NCI-H1048 (cell line): Measurements from ENCODE around the gene STT3B.
"Not testable (repeated sequence)": the region's sequence is repeated elsewhere in the genome, so short reads cannot be mapped to it uniquely, and the experiment has no call there.

Experiments
- DNase-seq: peaks from one replicate; lab custom pipeline; 2025; lab: John Stamatoyannopoulos, UW

STT3B gene

DNA sequence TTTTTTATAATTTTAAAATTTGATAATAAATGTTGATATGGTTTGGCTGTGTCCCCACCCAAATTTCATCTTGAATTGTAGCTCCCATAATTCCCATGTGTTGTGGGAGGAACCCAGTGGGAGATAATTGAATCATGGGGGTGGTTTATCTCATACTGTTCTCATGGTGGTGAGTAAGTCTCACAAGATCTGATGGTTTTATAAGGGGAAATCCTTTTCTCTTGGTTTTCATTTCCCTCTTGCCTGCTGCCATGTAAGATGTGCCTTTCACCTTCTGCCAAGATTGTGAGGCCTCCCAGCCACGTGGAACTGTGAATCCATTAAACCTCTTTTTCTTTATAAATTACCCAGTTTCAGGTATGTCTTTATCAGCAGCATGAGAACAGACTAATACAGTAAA lies 72.6 kb downstream of the STT3B start:
- DNase-seq: not testable (repeated sequence)

DNA sequence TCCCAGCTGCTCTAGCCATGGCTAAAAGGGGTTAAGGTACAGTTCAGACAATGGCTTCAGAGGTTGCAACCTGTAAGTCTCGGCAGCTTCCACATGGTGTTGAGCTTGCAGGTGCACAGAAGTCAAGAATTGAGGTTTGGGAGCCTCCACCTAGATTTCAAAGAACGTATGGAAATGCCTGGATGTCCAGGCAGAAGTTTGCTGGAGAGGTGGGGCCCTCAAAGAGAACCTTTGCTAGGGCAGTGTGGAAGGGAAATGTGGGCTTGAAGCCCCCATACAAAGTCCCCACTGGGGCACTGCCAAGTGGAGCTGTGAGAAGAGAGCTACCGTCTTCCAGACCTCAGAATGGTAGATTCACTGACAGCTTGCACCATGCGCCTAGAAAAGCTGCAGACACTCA lies 73.7 kb downstream of the STT3B start:
- DNase-seq: no peak

DNA sequence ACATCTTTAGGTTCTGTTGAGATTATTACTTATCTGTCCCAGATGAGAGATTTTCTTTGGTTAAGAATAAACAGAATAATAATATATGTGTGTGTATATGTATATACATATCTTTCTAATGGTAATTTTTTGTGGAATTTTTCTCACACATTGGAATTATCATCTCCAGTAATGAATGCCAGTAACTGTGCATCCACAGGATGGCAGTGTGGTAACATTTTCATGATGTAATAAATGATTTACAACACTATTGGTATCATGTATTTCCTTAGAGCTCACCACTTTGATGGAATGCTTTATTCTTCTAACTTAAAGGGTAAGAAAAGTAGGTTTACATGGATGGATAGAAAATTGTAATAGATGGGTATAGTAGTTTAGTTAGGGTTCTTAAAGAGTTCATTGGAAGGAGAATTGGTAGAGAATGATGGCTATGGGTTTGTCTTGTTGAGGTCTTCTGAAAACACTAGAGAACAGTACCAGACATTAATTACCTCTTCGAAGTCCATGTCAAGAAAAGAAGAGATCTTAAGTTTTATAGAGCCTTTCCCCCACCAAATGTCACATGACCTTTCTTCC lies 78.1 kb downstream of the STT3B start:
- DNase-seq: no peak

DNA sequence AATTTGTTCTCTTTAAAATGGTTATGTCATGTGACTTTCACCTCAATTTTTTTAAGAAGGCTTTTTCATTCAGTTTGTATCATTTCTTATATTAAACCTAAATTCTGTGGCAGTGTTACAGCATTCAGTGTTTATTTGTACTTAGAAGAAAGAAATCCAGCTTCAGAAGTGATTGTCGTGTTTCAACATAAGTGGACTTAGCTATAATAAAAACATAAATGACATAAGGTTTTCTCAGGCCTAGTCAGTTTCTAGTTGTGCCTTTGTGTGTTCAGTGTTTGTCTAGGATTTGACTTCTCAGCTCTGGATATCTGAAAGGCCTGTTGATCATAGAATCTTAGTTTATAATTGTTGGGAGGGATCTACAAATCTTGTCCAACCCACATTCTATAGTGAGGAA lies 80.5 kb downstream of the STT3B start:
- DNase-seq: no peak

DNA sequence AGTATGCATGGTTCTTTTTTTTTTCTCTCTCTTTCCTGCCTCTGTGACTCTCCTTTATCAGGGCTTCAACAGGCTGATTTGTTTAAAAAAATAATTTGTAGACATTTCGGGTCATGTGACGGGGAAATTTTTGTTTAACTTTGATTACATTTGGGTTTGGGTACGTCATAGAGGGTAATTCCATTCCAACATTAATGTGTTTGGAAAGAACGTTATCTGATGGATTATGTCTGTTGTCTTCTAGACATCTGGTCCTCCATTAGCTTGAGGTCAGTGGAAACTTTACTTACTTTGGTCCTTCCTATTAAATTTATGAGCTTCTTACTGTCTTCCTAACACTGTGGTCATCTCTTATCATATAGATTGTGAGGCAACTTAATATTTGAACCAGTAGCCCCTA lies 80.9 kb downstream of the STT3B start:
- no peak for DNase-seq

DNA sequence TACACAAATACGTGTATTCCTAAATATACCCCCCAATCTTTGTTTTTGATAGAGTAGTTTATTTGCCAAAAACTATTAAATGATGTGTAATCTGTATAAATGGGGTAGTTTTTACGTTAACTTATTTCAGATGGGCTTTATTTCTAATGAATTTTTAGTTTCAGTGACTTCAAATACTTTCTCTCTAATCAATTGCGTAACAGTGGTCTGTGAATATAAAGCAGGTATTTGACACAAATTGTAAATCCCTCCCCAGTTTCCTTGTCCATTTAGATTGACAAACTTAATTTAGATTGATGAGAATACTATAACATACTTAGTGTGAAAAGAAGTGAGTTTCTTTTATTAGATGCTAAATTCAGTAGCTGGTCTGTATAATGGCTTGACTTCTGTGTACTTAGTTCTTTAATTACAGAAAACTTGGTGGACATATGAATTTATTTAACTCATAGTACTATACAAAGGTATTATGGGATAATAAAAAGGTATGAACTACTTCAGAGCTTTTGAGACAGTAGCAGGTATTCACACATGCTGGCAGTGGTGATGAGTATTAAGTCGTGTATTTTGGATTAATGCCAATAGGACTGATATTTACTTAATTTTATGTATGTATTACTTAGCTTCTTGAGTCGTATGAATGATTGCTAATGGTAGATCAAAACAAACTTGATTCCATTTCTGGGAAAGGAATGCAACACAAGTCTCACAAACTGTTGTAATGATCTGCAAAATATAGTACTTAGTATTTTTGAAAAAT lies 81.6 kb downstream of the STT3B start:
- no peak for DNase-seq

DNA sequence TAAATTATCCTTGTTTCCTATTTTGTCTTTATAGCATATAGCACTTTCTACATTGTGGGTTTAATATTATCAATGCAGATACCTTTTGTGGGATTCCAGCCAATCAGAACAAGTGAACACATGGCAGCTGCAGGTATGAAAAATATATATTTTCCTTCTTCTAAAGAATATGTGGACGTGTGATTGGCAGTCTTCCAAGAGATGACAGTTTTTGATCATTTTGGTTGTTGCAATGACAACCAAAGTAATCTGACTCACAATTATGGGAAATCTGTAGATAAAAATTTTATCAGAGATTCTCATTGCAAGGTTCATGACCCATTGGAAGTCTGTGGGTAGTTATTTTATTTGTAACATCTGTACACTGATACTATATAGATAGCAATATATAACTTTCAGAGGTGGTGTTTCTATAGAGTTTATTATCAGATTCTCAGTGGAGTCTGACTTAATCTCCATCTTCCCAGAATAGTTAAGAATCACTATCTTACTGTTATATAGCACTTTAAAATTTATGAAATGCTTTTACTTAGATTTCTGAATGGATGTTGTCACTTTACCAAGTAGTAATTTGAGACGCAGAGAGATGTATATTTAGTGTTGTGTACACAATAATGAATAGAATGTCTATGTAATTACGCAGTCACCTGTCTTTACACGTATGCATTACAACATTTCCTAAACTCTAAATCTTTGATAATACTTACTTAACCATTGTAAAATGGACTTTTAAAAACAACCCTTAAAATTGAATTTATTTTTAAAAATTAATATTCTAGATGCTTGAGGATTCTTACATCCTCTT lies 82.5 kb downstream of the STT3B start:
- no peak for DNase-seq

DNA sequence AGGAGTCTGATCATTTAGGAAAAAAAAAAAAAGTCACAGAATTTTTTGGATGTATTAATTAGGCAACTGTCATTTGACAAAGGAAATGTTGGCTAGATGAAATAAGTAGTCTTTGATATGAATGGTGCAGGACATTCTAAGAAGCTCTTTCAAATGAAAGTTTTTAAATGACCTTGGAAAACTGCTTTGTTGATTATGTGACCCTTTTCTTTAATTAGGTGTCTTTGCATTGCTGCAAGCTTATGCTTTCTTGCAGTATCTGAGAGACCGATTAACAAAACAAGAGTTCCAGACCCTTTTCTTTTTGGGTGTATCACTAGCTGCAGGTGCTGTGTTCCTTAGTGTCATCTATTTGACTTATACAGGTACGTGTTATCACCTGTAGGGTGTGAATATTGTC lies 84.0 kb downstream of the STT3B start:
- no peak for DNase-seq

DNA sequence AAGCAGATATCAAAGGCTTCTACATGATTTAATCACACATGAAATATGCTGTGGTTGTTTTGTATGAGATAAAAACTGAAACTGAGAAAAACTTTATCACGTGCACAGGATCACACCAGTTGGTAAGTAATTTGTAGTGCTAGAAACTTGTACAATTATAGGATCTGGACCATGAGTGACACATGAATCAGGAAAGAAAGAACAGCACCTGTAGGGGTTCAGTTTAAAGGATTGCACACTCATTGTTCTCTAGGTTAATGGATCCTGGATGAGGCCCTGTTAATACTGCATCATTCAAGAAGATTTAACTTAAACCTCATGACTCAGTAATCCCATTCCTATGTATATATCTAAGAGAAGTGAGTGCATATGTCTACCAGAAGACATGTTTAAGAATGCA lies 87.9 kb downstream of the STT3B start:
- no peak for DNase-seq

DNA sequence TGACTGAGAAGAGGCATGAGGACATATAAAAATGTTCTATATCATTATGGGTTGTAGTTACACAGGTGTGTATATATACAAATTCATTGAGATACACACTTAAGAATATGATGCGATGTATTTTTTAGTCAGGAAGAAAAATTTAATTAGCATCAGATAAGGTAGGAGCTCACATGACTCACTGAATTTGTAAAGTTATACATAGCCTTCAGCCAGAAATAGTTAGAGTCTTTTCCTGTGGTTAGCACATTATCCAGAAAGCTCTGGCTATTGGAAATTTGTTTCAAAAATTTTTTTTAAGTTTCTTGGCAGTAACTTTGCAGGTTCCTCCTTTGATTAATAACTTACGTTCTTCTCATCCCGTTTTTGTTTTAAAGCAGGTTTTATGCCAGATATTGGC lies 88.6 kb downstream of the STT3B start:
- no peak for DNase-seq

DNA sequence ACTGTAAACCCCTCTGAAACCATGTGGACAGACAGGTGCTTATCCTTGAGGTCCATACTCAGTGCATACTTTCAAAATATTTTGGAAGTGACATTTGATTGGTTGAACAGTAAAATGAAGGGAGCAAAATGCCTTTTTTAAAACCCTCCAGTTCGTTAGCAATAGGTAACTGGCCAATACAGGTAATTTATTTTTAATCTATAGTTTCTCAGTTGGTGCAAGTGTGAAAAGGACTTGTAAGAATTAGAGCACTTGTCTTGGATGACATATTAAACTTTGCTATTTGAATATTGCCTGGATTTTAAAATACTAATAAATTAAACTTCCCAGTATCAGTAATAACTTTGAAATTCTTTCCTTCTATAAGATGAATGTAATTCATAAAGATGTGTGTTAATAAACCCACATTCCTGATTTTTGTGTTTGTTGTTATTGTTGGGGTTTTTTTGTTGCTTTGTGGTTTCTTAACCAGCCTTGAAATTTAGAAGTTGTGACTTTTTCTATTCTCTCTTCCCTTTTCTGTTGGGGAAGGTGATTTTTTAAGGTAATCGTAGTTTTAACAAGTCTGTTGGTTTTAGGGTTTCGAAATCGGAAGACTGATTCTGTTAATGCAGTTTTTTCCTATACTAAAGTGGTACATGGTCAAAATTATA lies 90.0 kb downstream of the STT3B start:
- no peak for DNase-seq

DNA sequence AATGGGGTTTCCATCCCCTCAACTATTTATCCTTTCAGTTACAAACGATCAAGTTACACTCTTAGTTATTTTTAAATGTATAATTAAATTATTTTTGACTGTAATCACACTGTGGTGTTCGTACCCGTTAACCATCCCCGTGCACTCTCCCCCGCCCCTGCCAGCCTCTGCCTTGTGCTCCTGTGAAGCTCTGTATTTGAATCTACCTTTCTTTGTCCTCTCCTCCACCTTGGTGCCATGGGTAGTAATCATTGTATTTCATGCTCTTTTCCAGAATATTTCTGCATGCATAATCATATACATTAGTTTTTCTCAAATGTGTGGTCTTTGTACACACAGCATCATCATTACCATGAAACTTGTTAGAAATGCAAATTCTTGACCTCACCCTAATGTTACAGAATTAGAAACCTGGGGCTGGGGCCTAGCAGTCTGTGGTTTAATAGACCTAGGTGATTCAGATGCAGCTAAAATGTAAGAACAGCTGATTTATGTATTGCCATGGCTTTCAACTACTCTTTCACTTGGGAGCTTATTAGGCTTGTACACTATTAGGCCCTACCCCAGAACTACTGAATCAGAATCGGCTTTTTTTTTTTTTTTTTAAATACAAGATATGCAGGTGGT lies 91.5 kb downstream of the STT3B start:
- DNase-seq: no peak

DNA sequence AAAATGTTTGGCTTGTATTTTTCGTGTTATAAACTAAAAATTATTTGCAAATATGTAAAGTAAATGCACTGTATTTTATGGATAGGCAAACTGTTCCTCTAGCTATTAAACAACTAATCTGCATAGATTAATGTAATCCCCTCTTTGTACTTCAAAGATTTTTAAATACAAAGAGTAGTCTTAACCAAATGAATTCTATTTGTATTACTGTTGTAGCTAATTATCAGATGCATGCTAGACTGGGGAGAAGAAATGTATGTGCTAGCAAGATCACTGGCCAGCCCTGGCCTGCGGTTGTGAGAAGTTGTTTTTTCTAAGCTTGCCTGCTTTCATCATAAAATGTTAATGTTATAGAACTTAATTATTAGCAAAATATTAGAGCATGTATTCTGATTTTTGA lies 92.6 kb downstream of the STT3B start:
- DNase-seq: no peak

DNA sequence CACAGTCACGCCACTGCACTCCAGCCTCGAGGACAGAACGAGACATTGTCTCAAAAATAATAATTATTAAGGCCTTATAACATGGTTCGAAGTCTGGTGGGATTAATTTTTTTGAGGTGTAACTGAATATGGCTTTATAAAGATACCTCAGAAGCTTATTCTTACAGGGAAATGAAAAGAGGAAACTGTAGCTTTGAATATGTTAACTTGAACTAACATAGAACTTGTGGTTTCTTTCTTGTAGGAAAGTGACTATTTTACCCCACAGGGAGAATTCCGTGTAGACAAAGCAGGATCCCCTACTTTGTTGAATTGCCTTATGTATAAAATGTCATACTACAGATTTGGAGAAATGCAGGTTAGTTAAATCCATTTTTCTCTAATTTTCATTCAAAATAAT lies 96.3 kb downstream of the STT3B start:
- no peak for DNase-seq

DNA sequence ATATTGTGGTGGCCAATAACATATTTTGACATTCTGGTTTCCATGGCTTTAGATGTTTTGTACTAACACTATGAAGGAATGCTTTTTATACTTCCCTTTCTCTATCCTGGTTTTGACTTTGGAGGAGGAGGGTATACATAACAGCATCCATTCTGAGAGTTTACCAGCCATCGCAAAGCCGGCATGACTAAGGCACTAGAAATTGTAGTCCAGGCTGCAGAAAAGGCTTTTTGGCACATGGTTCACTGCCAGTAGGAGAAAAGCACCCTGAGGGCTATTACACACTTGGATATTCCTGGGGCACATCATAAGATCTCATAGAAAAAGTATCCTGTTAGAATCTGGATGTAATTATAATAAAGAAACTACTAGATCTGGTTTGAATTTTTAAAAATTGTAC lies 101.8 kb downstream of the STT3B start:
- DNase-seq: no peak

DNA sequence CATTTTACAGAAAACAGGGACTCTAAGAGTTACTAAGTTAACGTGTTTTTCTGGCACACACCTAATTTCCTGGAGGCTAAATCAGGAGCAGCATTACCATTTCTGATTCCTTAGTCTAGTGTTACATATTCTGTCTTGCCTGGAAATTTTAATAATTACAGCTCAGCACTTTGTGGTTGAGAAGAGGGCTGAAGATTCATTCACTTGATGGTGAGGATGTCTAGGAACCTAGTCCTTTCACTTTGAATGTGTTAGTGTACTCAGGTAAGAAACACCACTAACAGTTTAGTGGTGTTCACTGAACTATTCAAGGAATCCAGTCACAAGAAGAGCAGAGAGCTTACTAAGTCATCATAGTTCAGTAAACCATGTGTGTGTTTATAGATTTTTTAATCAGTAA lies 102.8 kb downstream of the STT3B start:
- DNase-seq: no peak

DNA sequence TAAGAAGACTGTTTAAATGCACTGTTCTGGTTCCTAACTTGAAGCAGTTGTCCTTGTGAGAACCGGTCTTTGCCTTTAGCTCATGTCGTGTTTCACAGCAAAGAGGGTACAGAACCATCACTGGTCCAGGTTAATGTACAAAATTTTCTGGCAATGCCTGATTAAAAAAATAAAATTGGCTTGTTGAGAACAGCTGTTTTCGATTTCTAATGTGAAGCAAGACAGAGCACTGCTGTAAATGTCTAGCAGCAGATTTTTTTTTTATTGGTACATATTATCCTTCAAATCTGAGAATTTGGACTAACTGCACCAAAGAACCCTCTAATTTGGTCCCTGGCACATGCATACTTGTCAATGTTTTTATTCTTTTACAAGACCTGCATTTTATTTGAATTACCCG lies 103.3 kb downstream of the STT3B start:
- DNase-seq: no peak

DNA sequence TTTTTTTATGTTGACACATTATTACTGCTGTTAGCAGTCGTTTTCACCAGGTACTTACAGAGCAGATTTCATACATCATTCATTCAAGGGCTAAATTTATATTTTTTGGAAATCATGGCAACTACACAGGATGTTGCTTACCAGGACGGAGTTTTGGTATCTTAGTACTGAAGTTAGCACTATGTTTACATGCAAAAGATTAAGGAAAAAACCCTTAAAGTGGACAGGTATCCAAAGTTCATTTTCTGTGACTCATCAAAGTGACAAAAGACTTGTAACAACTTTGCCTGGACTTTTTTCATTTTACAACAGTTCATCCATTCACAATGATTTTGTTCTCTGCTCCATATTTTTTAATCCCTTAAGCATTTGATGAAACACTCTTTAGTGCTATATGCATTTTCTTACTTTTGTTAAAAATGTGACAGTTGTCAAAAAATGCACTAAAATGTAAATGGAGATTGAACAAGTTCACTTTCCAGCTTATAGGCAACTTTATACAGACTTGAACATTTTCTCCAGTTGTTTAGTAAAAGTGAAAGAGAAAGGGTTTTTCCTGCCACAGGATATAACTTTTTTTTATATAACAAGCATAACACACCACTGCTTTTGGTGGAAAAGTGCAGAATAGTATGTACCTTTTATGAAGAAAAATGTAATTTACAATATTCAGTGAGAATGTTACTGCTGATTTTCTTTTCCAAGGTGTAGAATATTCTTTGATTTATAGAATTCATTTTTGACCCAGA lies 104.1 kb downstream of the STT3B start:
- no peak for DNase-seq

DNA sequence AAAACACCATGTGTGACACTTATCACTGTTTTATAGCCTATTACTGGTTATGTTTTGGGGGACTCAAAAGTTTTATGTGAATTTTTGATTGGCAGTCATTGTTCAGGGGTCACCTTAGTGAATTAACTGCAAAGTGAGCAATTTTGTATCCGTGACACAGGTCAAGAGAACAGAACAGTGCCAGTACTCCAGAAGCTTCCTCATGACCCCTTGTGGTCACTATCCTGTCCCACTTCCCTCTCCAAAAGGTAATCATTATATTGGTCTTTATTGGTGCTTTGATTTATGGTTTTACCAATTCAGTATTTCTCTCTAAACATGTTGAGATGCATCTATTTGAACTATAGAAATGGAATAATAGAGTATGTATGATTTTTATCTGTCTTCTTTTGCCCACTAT lies 107.1 kb downstream of the STT3B start:
- DNase-seq: no peak

DNA sequence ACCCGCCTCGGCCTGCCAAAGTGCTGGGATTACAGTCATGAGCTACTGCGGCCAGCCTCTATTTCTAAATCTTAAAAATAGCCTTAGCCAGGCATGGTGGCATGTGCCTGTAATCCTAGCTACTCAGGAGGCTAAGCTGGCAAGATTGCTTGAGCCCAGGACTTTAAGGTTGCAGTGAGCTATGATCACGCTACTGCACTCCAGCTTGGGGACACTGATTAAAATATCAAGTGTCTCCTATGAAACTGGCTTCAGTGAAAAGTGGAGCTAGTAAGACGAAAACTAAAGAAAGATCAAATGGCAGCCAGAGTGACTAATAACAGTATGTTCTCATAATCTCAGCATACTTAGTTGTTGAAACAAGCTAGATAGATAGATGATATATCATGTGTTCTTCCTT lies 112.5 kb downstream of the STT3B start:
- DNase-seq: no peak

DNA sequence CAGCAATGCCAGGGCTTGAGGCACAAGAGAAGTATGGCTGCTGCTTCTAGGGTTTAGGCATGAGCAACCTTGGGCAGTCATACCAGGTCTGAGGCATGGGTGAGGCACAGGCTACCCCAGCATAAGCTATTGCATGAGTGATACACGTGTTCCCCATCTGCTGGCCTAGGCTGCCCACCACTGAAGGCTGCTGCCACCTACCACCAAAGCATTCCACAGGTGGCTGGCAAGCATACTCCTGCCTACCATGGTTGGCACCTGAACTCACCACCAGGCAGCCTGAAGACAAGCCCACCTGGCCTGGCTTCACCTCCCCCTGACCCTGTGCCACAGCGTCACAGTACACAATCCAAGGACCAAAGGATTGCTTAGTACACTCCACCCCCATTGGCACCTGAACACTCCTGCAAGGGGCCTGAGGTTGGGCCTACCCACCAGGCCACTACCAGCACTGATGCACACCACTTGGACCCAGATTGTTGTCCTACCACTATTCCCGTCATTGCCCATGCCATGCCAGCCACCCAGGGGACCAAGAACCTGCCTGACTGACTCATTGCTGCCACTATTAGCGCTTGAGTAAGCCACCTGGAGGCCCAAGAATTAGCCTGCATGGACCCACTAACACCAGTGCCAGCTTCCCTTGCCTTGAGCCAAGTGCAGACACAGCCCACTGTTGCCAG lies 115.7 kb downstream of the STT3B start:
- no peak for DNase-seq
